Kidney glomerular epithelial cell (primary cell): ENCODE results near the gene RETN.

Source experiments
- DNase-seq: peaks from one replicate; lab custom pipeline; 2025; lab: John Stamatoyannopoulos, UW

Gene RETN

GRCh38 chr19:7706188-7706954 lies 37.5 kb downstream of the RETN start:
- DNase-seq, result no peak

- no peak for DNase-seq
Observed at GRCh38 chr19:7706955-7707456, 38.2 kb downstream of the RETN start.

GRCh38 chr19:7709932-7710460 lies 41.1 kb downstream of the RETN start:
- no peak for DNase-seq

GRCh38 chr19:7710616-7711015 lies 41.8 kb downstream of the RETN start:
- DNase-seq, result no peak

- DNase-seq, result no peak
Observed at GRCh38 chr19:7715671-7716070, 46.8 kb downstream of the RETN start.

GRCh38 chr19:7716762-7717161 lies 47.9 kb downstream of the RETN start:
- no peak for DNase-seq

- DNase-seq, result no peak
Observed at GRCh38 chr19:7718668-7719067, 49.8 kb downstream of the RETN start.
